ENCODE data around the gene OTUD4.
"Not testable (repeated sequence)": the region's sequence is repeated elsewhere in the genome, so short reads cannot be mapped to it uniquely, and the experiment has no call there.

OTUD4 gene

GRCh38 chr4:145189981-145190380 is 9.6 kb upstream of the OTUD4 start:
- Mint-ChIP-seq H3K4me3 (no peak overlapping the region), H3K9me3 (no peaks in the 10 kb centered on the region), H3K36me3 (no peaks in the 10 kb centered on the region), H3K27ac (no peak overlapping the region), H3K4me1 (no peaks in the 10 kb centered on the region), H3K27me3 (no peaks in the 10 kb centered on the region)

GRCh38 chr4:145186729-145187128 is 6.3 kb upstream of the OTUD4 start:
- Mint-ChIP-seq H3K27me3 (no peaks in the 10 kb centered on the region), H3K4me1 (peaks cover 4% of the 10 kb centered on the region), H3K36me3 (no peaks in the 10 kb centered on the region), H3K9me3 (no peaks in the 10 kb centered on the region), H3K27ac (no peak overlapping the region), H3K4me3 (no peak overlapping the region)

GRCh38 chr4:145183581-145183980 is 3.2 kb upstream of the OTUD4 start:
- H3K4me1 Mint-ChIP-seq, result peaks cover 12% of the 10 kb centered on the region
- H3K36me3 Mint-ChIP-seq, result no peaks in the 10 kb centered on the region
- no peak overlapping the region for H3K4me3 Mint-ChIP-seq

GRCh38 chr4:145183023-145183422 is 2.6 kb upstream of the OTUD4 start:
- H3K27me3 Mint-ChIP-seq, result no peaks in the 10 kb centered on the region
- H3K36me3 Mint-ChIP-seq, result peaks cover 2% of the 10 kb centered on the region
- H3K4me1 Mint-ChIP-seq, result peaks cover 12% of the 10 kb centered on the region
- H3K9me3 Mint-ChIP-seq, result no peaks in the 10 kb centered on the region
- H3K27ac Mint-ChIP-seq, result no peak overlapping the region
- no peak overlapping the region for H3K4me3 Mint-ChIP-seq

More at GRCh38 chr4:145183581-145183980, 3.2 kb upstream of the OTUD4 start:
- no peaks in the 10 kb centered on the region for H3K9me3 Mint-ChIP-seq
- no peak overlapping the region for H3K27ac Mint-ChIP-seq
- no peaks in the 10 kb centered on the region for H3K27me3 Mint-ChIP-seq

GRCh38 chr4:145182222-145182621 is 1.8 kb upstream of the OTUD4 start:
- peak overlapping the region; percentile 41 for H3K27ac Mint-ChIP-seq
- peaks cover 18% of the 10 kb centered on the region for H3K4me1 Mint-ChIP-seq
- no peaks in the 10 kb centered on the region for H3K27me3 Mint-ChIP-seq
- no peaks in the 10 kb centered on the region for H3K9me3 Mint-ChIP-seq
- peak overlapping the region; percentile 62 for H3K4me3 Mint-ChIP-seq
- H3K36me3 Mint-ChIP-seq, result peaks cover 4% of the 10 kb centered on the region

- H3K36me3 Mint-ChIP-seq, result peaks cover 6% of the 10 kb centered on the region
- peak overlapping the region; percentile 92 for H3K27ac Mint-ChIP-seq
- no peaks in the 10 kb centered on the region for H3K27me3 Mint-ChIP-seq
- no peaks in the 10 kb centered on the region for H3K9me3 Mint-ChIP-seq
- H3K4me1 Mint-ChIP-seq, result peaks cover 23% of the 10 kb centered on the region
- peak overlapping the region; percentile 95 for H3K4me3 Mint-ChIP-seq
These were observed 707 bp upstream of the OTUD4 start for GRCh38 chr4:145181091-145181501.

GRCh38 chr4:145179861-145180297 is 510 bp downstream of the OTUD4 start:
- H3K4me1 Mint-ChIP-seq, result peaks cover 33% of the 10 kb centered on the region
- not testable (repeated sequence) for H3K36me3 Mint-ChIP-seq, H3K27me3 Mint-ChIP-seq, H3K9me3 Mint-ChIP-seq
- H3K4me3 Mint-ChIP-seq, result peak overlapping the region; percentile 91
- peak overlapping the region; percentile 95 for H3K27ac Mint-ChIP-seq

GRCh38 chr4:145179281-145179860 is 1.0 kb downstream of the OTUD4 start:
- Mint-ChIP-seq H3K9me3 (peaks cover 2% of the 10 kb centered on the region), H3K27ac (peak overlapping the region; percentile 96), H3K27me3 (no peaks in the 10 kb centered on the region), H3K4me3 (peak overlapping the region; percentile 91), H3K36me3 (peaks cover 12% of the 10 kb centered on the region), H3K4me1 (peaks cover 38% of the 10 kb centered on the region)

- Mint-ChIP-seq H3K4me3 (peak overlapping the region; percentile 91), H3K36me3 (peaks cover 16% of the 10 kb centered on the region), H3K27me3 (no peaks in the 10 kb centered on the region), H3K4me1 (peaks cover 42% of the 10 kb centered on the region), H3K27ac (peak overlapping the region; percentile 96), H3K9me3 (peaks cover 6% of the 10 kb centered on the region)
These were observed 1.6 kb downstream of the OTUD4 start for GRCh38 chr4:145178740-145179280.

GRCh38 chr4:145177906-145178538 is 2.4 kb downstream of the OTUD4 start:
- Mint-ChIP-seq H3K4me1 (peaks cover 46% of the 10 kb centered on the region), H3K9me3 (peaks cover 6% of the 10 kb centered on the region), H3K36me3 (peaks cover 18% of the 10 kb centered on the region), H3K4me3 (peak overlapping the region; percentile 91), H3K27ac (peak overlapping the region; percentile 81), H3K27me3 (no peaks in the 10 kb centered on the region)

- peaks cover 6% of the 10 kb centered on the region for H3K9me3 Mint-ChIP-seq
- peaks cover 50% of the 10 kb centered on the region for H3K4me1 Mint-ChIP-seq
- peak overlapping the region; percentile 91 for H3K4me3 Mint-ChIP-seq
- H3K27ac Mint-ChIP-seq, result peak overlapping the region; percentile 51
- peaks cover 20% of the 10 kb centered on the region for H3K36me3 Mint-ChIP-seq
- H3K27me3 Mint-ChIP-seq, result no peaks in the 10 kb centered on the region
These were observed 2.9 kb downstream of the OTUD4 start for GRCh38 chr4:145177511-145177905.

GRCh38 chr4:145176641-145177432 is 3.6 kb downstream of the OTUD4 start:
- Mint-ChIP-seq H3K27ac (peak overlapping the region; percentile 51), H3K27me3 (no peaks in the 10 kb centered on the region), H3K36me3 (peaks cover 23% of the 10 kb centered on the region), H3K4me1 (peaks cover 50% of the 10 kb centered on the region), H3K9me3 (peaks cover 6% of the 10 kb centered on the region), H3K4me3 (peak overlapping the region; percentile 91)

GRCh38 chr4:145171911-145172310 is 8.5 kb downstream of the OTUD4 start:
- H3K4me1 Mint-ChIP-seq, result peaks cover 55% of the 10 kb centered on the region
- H3K36me3 Mint-ChIP-seq, result peaks cover 31% of the 10 kb centered on the region
- no peak overlapping the region for H3K4me3 Mint-ChIP-seq
- H3K27me3 Mint-ChIP-seq, result no peaks in the 10 kb centered on the region
- H3K27ac Mint-ChIP-seq, result no peak overlapping the region
- peaks cover 6% of the 10 kb centered on the region for H3K9me3 Mint-ChIP-seq

GRCh38 chr4:145170223-145170622 is 10.2 kb downstream of the OTUD4 start:
- H3K9me3 Mint-ChIP-seq, result peaks cover 6% of the 10 kb centered on the region
- no peak overlapping the region for H3K4me3 Mint-ChIP-seq
- H3K27ac Mint-ChIP-seq, result peak overlapping the region; percentile 38
- H3K36me3 Mint-ChIP-seq, result peaks cover 31% of the 10 kb centered on the region
- peaks cover 47% of the 10 kb centered on the region for H3K4me1 Mint-ChIP-seq
- H3K27me3 Mint-ChIP-seq, result no peaks in the 10 kb centered on the region

- Mint-ChIP-seq H3K27ac (no peak overlapping the region), H3K9me3 (no peaks in the 10 kb centered on the region), H3K27me3 (no peaks in the 10 kb centered on the region), H3K4me3 (no peak overlapping the region), H3K36me3 (peaks cover 21% of the 10 kb centered on the region), H3K4me1 (peaks cover 34% of the 10 kb centered on the region)
These were observed 11.7 kb downstream of the OTUD4 start for GRCh38 chr4:145168581-145169187.

Measured in activated naive CD4-positive, alpha-beta T cell treated with anti-CD3 and anti-CD28 coated beads, Interleukin-2, amount 50 U/mL, for 24 hours (primary cell).